Measurements from ENCODE around the gene INTS7.

The INTS7 gene

GRCh38 chr1:211902624-211903291 lies 132.6 kb downstream of the INTS7 start:
- DNase-seq, result no peak

- DNase-seq, result no peak
These were observed 133.4 kb downstream of the INTS7 start for GRCh38 chr1:211901945-211902344.

- DNase-seq, result no peak
These were observed 134.9 kb downstream of the INTS7 start for GRCh38 chr1:211900441-211900840.

- no peak for DNase-seq
These were observed 138.4 kb downstream of the INTS7 start for GRCh38 chr1:211896958-211897357.

- no peak for DNase-seq
These were observed 140.1 kb downstream of the INTS7 start for GRCh38 chr1:211895126-211895759.

GRCh38 chr1:211894312-211894711 lies 141.0 kb downstream of the INTS7 start:
- DNase-seq, result no peak

- no peak for DNase-seq
These were observed 142.1 kb downstream of the INTS7 start for GRCh38 chr1:211893260-211893659.

GRCh38 chr1:211892577-211892976 lies 142.8 kb downstream of the INTS7 start:
- no peak for DNase-seq

- DNase-seq, result no peak
These were observed 143.6 kb downstream of the INTS7 start for GRCh38 chr1:211891708-211892107.

All from SHP77 treated with DMSO at 0.1 percent for 48 hours (cell line).